DND-41 (cell line): ENCODE data around the gene TEN1.

Source experiments
- EZH2 ChIP-seq: IDR thresholded peaks from 3 replicates; pipeline ENCODE4 v1.6.1; 2012; ENCODE audit warnings: borderline replicate concordance, low read depth, mild to moderate bottlenecking, moderate library complexity, low read length, inconsistent platforms; ENCODE audit not compliant: severe bottlenecking
- TF ChIP-seq, protein P1 (sequence below): IDR thresholded peaks from 2 replicates; pipeline ENCODE4 v1.5.1; 2012; ENCODE audit warnings: borderline replicate concordance, low read length, moderate library complexity, mild to moderate bottlenecking; ENCODE audit not compliant: poor library complexity, severe bottlenecking; ENCODE audit errors: extremely low read depth

GRCh38 chr17:76024353-76024752 lies 45.3 kb downstream of the TEN1 start:
- TF ChIP-seq, protein P1, sequence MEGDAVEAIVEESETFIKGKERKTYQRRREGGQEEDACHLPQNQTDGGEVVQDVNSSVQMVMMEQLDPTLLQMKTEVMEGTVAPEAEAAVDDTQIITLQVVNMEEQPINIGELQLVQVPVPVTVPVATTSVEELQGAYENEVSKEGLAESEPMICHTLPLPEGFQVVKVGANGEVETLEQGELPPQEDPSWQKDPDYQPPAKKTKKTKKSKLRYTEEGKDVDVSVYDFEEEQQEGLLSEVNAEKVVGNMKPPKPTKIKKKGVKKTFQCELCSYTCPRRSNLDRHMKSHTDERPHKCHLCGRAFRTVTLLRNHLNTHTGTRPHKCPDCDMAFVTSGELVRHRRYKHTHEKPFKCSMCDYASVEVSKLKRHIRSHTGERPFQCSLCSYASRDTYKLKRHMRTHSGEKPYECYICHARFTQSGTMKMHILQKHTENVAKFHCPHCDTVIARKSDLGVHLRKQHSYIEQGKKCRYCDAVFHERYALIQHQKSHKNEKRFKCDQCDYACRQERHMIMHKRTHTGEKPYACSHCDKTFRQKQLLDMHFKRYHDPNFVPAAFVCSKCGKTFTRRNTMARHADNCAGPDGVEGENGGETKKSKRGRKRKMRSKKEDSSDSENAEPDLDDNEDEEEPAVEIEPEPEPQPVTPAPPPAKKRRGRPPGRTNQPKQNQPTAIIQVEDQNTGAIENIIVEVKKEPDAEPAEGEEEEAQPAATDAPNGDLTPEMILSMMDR, result no peak
- no peak for TF ChIP-seq EZH2
